ENCODE measurements around the gene DPYSL4. TPM values are rescaled to one million over a fixed set of nuclear protein-coding genes. Genes with fewer than 3 reads are reported as not detected.
A peak's percentile ranks its signal among the peaks of the same experiment; 100 is the strongest.

DPYSL4 gene
- total RNA-seq, 4 donors from 2014 or later = 0.27 TPM; not detected in 3

- Histone ChIP-seq H3K27me3 (no peaks in the 10 kb centered on the region), H3K9me3 (no peaks in the 10 kb centered on the region), H3K36me3 (no peaks in the 10 kb centered on the region), H3K4me1 (peaks cover 0 to 12% (median 3%) of the 10 kb centered on the region in 4 donors), H3K27ac (no peak overlapping the region), H3K4me3 (no peak overlapping the region)
- peak in 2 of 3 donors; percentile 44 to 58 for DNase-seq
- no peak for TF ChIP-seq CTCF (IDR thresholded peaks at IDR 0.05)
Measured at GRCh38 chr10:132232023-132232951, 45.5 kb downstream of the DPYSL4 start.

GRCh38 chr10:132232981-132233380, 46.2 kb downstream of the DPYSL4 start:
- H3K27ac ChIP-seq = no peak overlapping the region
- TF ChIP-seq CTCF (IDR thresholded peaks at IDR 0.05) = no peak
- no peak for TF ChIP-seq POLR2A (IDR thresholded peaks at IDR 0.05)
- DNase-seq = no peak
- no peaks in the 10 kb centered on the region for H3K27me3 ChIP-seq
- H3K4me3 ChIP-seq = no peak overlapping the region
- no peaks in the 10 kb centered on the region for H3K36me3 ChIP-seq
- no peaks in the 10 kb centered on the region for H3K9me3 ChIP-seq
- H3K4me1 ChIP-seq = peaks cover 0 to 12% (median 3%) of the 10 kb centered on the region in 4 donors

- Histone ChIP-seq H3K4me3 (no peak overlapping the region), H3K27me3 (no peaks in the 10 kb centered on the region), H3K27ac (no peak overlapping the region), H3K4me1 (peaks cover 0 to 12% (median 3%) of the 10 kb centered on the region in 4 donors), H3K36me3 (no peaks in the 10 kb centered on the region), H3K9me3 (no peaks in the 10 kb centered on the region)
- TF ChIP-seq POLR2A (IDR thresholded peaks at IDR 0.05) (no peak), CTCF (IDR thresholded peaks at IDR 0.05) (no peak)
- DNase-seq = no peak
Measured at GRCh38 chr10:132233501-132234085, 46.8 kb downstream of the DPYSL4 start.

GRCh38 chr10:132234860-132235259, 48.1 kb downstream of the DPYSL4 start:
- no peak for TF ChIP-seq POLR2A (IDR thresholded peaks at IDR 0.05)

GRCh38 chr10:132236161-132236560, 49.4 kb downstream of the DPYSL4 start:
- no peak overlapping the region for H3K4me3 ChIP-seq
- no peaks in the 10 kb centered on the region for H3K27me3 ChIP-seq
- DNase-seq = no peak
- H3K27ac ChIP-seq = no peak overlapping the region
- no peaks in the 10 kb centered on the region for H3K36me3 ChIP-seq
- H3K4me1 ChIP-seq = peaks cover 0 to 6% (median 2%) of the 10 kb centered on the region in 4 donors
- TF ChIP-seq CTCF (IDR thresholded peaks at IDR 0.05) (no peak), POLR2A (IDR thresholded peaks at IDR 0.05) (no peak)
- H3K9me3 ChIP-seq = no peaks in the 10 kb centered on the region

More at GRCh38 chr10:132234860-132235259, 48.1 kb downstream of the DPYSL4 start:
- H3K9me3 ChIP-seq = no peaks in the 10 kb centered on the region
- no peak for DNase-seq
- no peak overlapping the region for H3K27ac ChIP-seq
- H3K4me1 ChIP-seq = peaks cover 0 to 9% (median 3%) of the 10 kb centered on the region in 4 donors
- H3K36me3 ChIP-seq = no peaks in the 10 kb centered on the region
- H3K27me3 ChIP-seq = no peaks in the 10 kb centered on the region
- no peak overlapping the region for H3K4me3 ChIP-seq

- peaks cover 0 to 2% (median 1%) of the 10 kb centered on the region in 4 donors for H3K4me1 ChIP-seq
- no peak overlapping the region for H3K4me3 ChIP-seq
- TF ChIP-seq POLR2A (IDR thresholded peaks at IDR 0.05) (no peak), CTCF (IDR thresholded peaks at IDR 0.05) (no peak)
- no peaks in the 10 kb centered on the region for H3K9me3 ChIP-seq
- no peak overlapping the region for H3K27ac ChIP-seq
- no peak for DNase-seq
- H3K27me3 ChIP-seq = no peaks in the 10 kb centered on the region
- no peaks in the 10 kb centered on the region for H3K36me3 ChIP-seq
Measured at GRCh38 chr10:132236881-132237280, 50.1 kb downstream of the DPYSL4 start.

Measured in Peyer's patch (tissue), 4 donors.